K562 (cell line): ENCODE results near the gene NUP98. TPM values are rescaled to one million over a fixed set of nuclear protein-coding genes. Genes with fewer than 3 reads are reported as not detected.

Experiments
- CTCFL ChIP-seq: IDR thresholded peaks from 2 replicates; pipeline ENCODE4 v1.6.1; 2011; ENCODE audit warnings: borderline replicate concordance, low read depth, mild to moderate bottlenecking, moderate library complexity, low read length; ENCODE audit not compliant: insufficient read depth, poor library complexity, severe bottlenecking
- NR2C2 ChIP-seq, 2 experiments: fragments of 200-800 bp in 1 of 2; sonication (Bioruptor generic) in 1 of 2; sonication (generic) in 1 of 2; formaldehyde crosslinking in 1 of 2; IDR thresholded peaks; 2 replicates each; pipeline versions ENCODE4 v1.6.1 to v1.8.0; 2016 to 2022; ENCODE audit warnings: mild to moderate bottlenecking in 1 of 2, missing compliant biosample characterization in 1 of 2, missing genetic modification characterization in 1 of 2, missing genetic modification reagents in 1 of 2
- PHF8 ChIP-seq: fragments of 200-600 bp; sonication (generic); IDR thresholded peaks from 2 replicates; pipeline ENCODE4 v1.6.1; 2012; ENCODE audit warnings: mixed run types, mild to moderate bottlenecking, inconsistent platforms, low read length, moderate library complexity, borderline replicate concordance
- SRSF3 ChIP-seq: fragments of 200-400 bp; formaldehyde crosslinking; IDR thresholded peaks from 2 replicates; pipeline ENCODE4 v1.6.1; 2016; ENCODE audit warnings: mild to moderate bottlenecking, low read length, moderate library complexity; ENCODE audit not compliant: insufficient read depth
- TAF1 ChIP-seq: IDR thresholded peaks from 2 replicates; pipeline ENCODE4 v1.6.1; 2011; ENCODE audit warnings: mild to moderate bottlenecking, low read length, moderate library complexity; ENCODE audit not compliant: insufficient read depth, control insufficient read depth, severe bottlenecking; ENCODE audit errors: extremely low read depth
- THAP12 ChIP-seq: fragments of 250-450 bp; sonication (Bioruptor Pico); IDR thresholded peaks from 2 replicates; pipeline ENCODE4 v1.9.0; 2021; ENCODE audit warnings: mild to moderate bottlenecking, inconsistent platforms
- polyA plus RNA-seq, 8 experiments: library from polyadenylated mRNA; depleted of rRNA in 4 of 8; stranded (reverse) in 5 of 8; unstranded in 3 of 8; fragments of >200 nt; fragmentation: Nextera tagmentation in 2 of 8; fragmentation: Illumina TruSeq in 1 of 8; extraction: Ambion mirVana in 2 of 8; extraction: Trizol in 1 of 8; gene quantifications; 2 replicates each; pipeline versions ENCODE4 v1.2.1 to v1.2.3, GENCODE V29; 2011 to 2014; ENCODE audit warnings: inconsistent platforms in 1 of 8, missing spikeins in 1 of 8
- total RNA-seq, 7 experiments: library from RNA; depleted of rRNA in 6 of 7; stranded (reverse); fragments of >200 nt in 6 of 7; fragmentation: Illumina TruSeq in 2 of 7; extraction: Trizol in 2 of 7; gene quantifications; 2 replicates each; pipeline versions ENCODE4 v1.2.1 to v1.2.3, GENCODE V29; 2011 to 2021; ENCODE audit warnings: low replicate concordance in 1 of 7
- TF ChIP-seq, protein P1 (sequence below): sonication (generic); formaldehyde crosslinking; IDR thresholded peaks from 2 replicates; pipeline ENCODE4 v1.8.1; 2023; ENCODE audit warnings: mild to moderate bottlenecking, missing genetic modification reagents

NUP98 gene
- total and polyA plus RNA-seq, 9 of the 15 experiments (the other 6 are each of a cell fraction or from before 2014, with no cell fraction given) = 45.1 to 196 (median 130) TPM

DNA sequence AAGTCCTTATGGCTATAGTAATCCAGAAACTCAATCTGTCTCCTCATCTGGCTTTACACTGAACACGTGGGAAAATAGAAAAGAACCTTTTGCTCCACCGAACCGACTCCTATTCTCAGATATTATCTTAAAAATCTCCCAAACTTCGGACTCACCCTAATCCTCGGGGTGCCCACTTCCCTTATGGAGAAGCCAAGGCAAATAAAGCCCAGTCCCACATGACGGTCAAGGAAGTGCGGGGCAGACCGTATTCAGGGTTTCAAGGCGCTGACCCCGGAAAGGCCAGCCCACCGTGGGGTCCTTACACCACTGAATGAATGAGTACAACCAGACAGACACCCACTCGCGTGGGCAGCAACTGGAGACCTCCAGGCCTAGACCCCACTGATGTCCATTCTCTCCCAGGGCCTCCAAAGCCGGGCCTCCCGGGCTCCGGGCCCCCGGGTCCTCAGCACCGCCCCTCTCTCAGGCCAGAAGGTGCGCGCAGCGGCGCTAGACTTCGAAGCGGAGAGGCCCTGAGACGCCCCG lies 489 bp downstream of the NUP98 start (continued):
- TF ChIP-seq, protein P1, sequence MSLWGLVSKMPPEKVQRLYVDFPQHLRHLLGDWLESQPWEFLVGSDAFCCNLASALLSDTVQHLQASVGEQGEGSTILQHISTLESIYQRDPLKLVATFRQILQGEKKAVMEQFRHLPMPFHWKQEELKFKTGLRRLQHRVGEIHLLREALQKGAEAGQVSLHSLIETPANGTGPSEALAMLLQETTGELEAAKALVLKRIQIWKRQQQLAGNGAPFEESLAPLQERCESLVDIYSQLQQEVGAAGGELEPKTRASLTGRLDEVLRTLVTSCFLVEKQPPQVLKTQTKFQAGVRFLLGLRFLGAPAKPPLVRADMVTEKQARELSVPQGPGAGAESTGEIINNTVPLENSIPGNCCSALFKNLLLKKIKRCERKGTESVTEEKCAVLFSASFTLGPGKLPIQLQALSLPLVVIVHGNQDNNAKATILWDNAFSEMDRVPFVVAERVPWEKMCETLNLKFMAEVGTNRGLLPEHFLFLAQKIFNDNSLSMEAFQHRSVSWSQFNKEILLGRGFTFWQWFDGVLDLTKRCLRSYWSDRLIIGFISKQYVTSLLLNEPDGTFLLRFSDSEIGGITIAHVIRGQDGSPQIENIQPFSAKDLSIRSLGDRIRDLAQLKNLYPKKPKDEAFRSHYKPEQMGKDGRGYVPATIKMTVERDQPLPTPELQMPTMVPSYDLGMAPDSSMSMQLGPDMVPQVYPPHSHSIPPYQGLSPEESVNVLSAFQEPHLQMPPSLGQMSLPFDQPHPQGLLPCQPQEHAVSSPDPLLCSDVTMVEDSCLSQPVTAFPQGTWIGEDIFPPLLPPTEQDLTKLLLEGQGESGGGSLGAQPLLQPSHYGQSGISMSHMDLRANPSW = 0 out of 2 replicates have a peak, but pooled peaks have one; percentile 24
- no peak for TF ChIP-seq TAF1
- no peak for TF ChIP-seq PHF8
- no peak for TF ChIP-seq THAP12 (CRISPR knock-in tag)
- peak; percentile 19 for TF ChIP-seq CTCFL
- peak; percentile 82; the same call in 1 of the 2 replicates for TF ChIP-seq SRSF3
- no peak for TF ChIP-seq NR2C2 (CRISPR knock-in tag; IDR thresholded peaks at IDR 0.05)
- TF ChIP-seq NR2C2 (tag; IDR thresholded peaks at IDR 0.05) = no peak
